Heart left ventricle (tissue), 16 donors: ENCODE results near the gene TMC3. TPM values are rescaled to one million over a fixed set of nuclear protein-coding genes. Genes with fewer than 3 reads are reported as not detected.
A peak's percentile ranks its signal among the peaks of the same experiment; 100 is the strongest.

Experiments used
- ATAC-seq, 4 donors: fragments of 200-7000 bp; cut with Tn5 transposase; one replicate each; pipeline ENCODE4 v1.9.1; 2020 to 2022; ENCODE audit warnings: moderate library complexity in 4 of 4, mild to moderate bottlenecking in 3 of 4, moderate number of reproducible peaks in 1 of 4
- DNase-seq, 5 donors: peaks; one replicate each; pipeline ENCODE4 v3.0.0-alpha.2; 2020
- H3K27ac ChIP-seq, 12 donors: fragments of 200-600 bp; sonication (generic) in 4 of 12; one replicate each; pipeline versions ENCODE4 v1.5.0 to v1.8.0; 2016 to 2022; ENCODE audit warnings: mild to moderate bottlenecking in 2 of 12
- H3K27me3 ChIP-seq, 9 donors: fragments of 200-600 bp; sonication (generic) in 2 of 9; one replicate each; pipeline versions ENCODE4 v1.5.1 to v1.8.0; 2016 to 2022; ENCODE audit warnings: mild to moderate bottlenecking in 3 of 9
- H3K36me3 ChIP-seq, 9 donors: fragments of 200-600 bp; sonication (generic) in 2 of 9; one replicate each; pipeline versions ENCODE4 v1.5.0 to v1.8.0; 2018 to 2022; ENCODE audit warnings: mild to moderate bottlenecking in 2 of 9
- H3K4me1 ChIP-seq, 12 donors: fragments of 200-600 bp; sonication (generic) in 4 of 12; one replicate each; pipeline versions ENCODE4 v1.5.0 to v1.8.0; 2016 to 2022; ENCODE audit warnings: mild to moderate bottlenecking in 3 of 12
- H3K4me3 ChIP-seq, 12 donors: fragments of 200-600 bp; sonication (generic) in 4 of 12; one replicate each; pipeline versions ENCODE4 v1.5.0 to v1.8.0; 2017 to 2022; ENCODE audit warnings: mild to moderate bottlenecking in 9 of 12, moderate library complexity in 4 of 12
- H3K9me3 ChIP-seq, 12 donors: fragments of 200-600 bp; sonication (generic) in 4 of 12; one replicate each; pipeline versions ENCODE4 v1.5.0 to v1.8.0; 2016 to 2022; ENCODE audit warnings: mild to moderate bottlenecking in 1 of 12
- POLR2A ChIP-seq, 2 donors: fragments of 450-650 bp; IDR thresholded peaks; one replicate each; pipeline ENCODE4 v1.6.1; 2017; ENCODE audit warnings: antibody characterized with exemption in 2 of 2, mild to moderate bottlenecking in 2 of 2, moderate library complexity in 2 of 2
- WGBS, 4 donors: extraction: QIAGEN DNeasy Blood & Tissue Kit in 2 of 4; methylation state at CpG; one replicate each; pipeline versions ENCODE4 v1.1.5 to v1.1.7; 2013 to 2018; 5-methylcytosine and 5-hydroxymethylcytosine counted together
- intact Hi-C, 10 donors: fragments of 100-400 bp; cut with DNase I; formaldehyde crosslinking; loops; one replicate each; pipeline versions ENCODE4 v1.11.1 to v1.14.2; 2022
- polyA plus RNA-seq, 2 donors: library from polyadenylated mRNA; stranded (reverse); fragments of 200-250 nt; gene quantifications; one replicate each; pipeline ENCODE4 v1.2.3, GENCODE V29; 2013
- total RNA-seq, 9 donors: library from RNA; depleted of rRNA in 2 of 9; stranded (reverse); fragments of >200 nt in 2 of 9; fragmentation: NEBNext Ultra II Directional in 3 of 9; extraction: Animal tissue kit (Norgen Biotek cat#: 25700) in 3 of 9; gene quantifications; one replicate each; pipeline versions ENCODE4 v1.1.0 to v1.2.4, GENCODE V29; 2016 to 2023
- TF ChIP-seq, protein P1 (sequence below), 12 donors: fragments of 200-600 bp; sonication (generic) in 4 of 12; IDR thresholded peaks; one replicate each; pipeline versions ENCODE4 v1.5.0 to v1.8.0; 2018 to 2022; ENCODE audit warnings: antibody characterized with exemption in 12 of 12, mild to moderate bottlenecking in 5 of 12
- donor health status: ischemic (EF 13 %, LVEDD 7.1; RV severe dilation, severe dysfunction).
- donor health status: healthy with polysubstance abuse.
- donor health status: DM: no; HTN: yes; CAD: no.
- donor health status: DM: no; HTN: no; CAD: no.
- donor health status: ischemic (EF 25% LVEDD 6.9; RV normal size, moderate dysfunction).
- donor health status: ischemic (EF 25% LVEDD 5.7; RV mildly dilated, moderate dysfunction).
- donor health status: healthy.
- donor health status: DM: yes; HTN: yes; CAD: no.
- donor health status: ischemic (EF 35%, LVEDD 5.7; RV mildly dilated, moderate dysfunction).
- donor health status: nonischemic (EF 11% LVEDD 7.7; RV severe dilation, severe dysfunction).
- donor health status: DM: yes; HTN: yes; CAD: no.
- donor health status: PGD.
- donor health status: ischemic (EF 29% LVEDD 5.4; RV normal size, mild dysfunction).
- donor health status: nonischemic (EF 23%, LVEDD 6.1; RV moderate dilation, normal function).

Gene TMC3
- total and polyA plus RNA-seq, 11 donors, result 0.19 TPM; not detected in 10

DNA sequence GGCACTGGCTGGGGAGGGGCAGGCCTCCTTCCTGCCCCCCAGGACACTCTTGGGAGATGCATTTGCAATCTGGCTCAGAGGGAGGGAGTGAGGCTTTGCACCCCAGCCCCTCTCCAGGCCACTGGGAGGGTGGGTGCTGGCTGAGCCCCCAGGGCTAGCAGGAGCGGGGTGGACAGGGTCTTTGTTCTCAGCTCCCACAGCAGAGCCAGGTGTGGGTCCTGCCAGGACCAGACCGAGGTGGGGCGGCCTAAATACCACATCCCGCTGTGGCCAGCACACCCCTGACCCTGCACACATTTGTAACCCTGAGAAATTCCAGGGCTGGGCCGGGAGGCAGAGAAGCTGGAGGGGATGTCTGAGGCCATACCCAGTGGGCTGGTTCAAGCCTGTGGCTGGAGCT is 91.1 kb downstream of the TMC3 start:
- ATAC-seq (no peak), DNase-seq (no peak)
- Histone ChIP-seq H3K9me3 (peaks cover 0 to under 1% (median 0%) of the 10 kb centered on the region in 12 donors), H3K27me3 (peaks cover 0 to 3% (median 0%) of the 10 kb centered on the region in 9 donors), H3K27ac (no peak overlapping the region), H3K4me1 (peaks cover 0 to 35% (median 4%) of the 10 kb centered on the region in 12 donors), H3K4me3 (no peak overlapping the region), H3K36me3 (peaks cover 0 to 57% (median 0%) of the 10 kb centered on the region in 9 donors)
- WGBS, 4 donors, result 94 to 100% (median 98%) methylated on average over 2 to 5 of the region's 5 CpGs
- intact Hi-C loops, result no loop called here
- TF ChIP-seq, protein P1, sequence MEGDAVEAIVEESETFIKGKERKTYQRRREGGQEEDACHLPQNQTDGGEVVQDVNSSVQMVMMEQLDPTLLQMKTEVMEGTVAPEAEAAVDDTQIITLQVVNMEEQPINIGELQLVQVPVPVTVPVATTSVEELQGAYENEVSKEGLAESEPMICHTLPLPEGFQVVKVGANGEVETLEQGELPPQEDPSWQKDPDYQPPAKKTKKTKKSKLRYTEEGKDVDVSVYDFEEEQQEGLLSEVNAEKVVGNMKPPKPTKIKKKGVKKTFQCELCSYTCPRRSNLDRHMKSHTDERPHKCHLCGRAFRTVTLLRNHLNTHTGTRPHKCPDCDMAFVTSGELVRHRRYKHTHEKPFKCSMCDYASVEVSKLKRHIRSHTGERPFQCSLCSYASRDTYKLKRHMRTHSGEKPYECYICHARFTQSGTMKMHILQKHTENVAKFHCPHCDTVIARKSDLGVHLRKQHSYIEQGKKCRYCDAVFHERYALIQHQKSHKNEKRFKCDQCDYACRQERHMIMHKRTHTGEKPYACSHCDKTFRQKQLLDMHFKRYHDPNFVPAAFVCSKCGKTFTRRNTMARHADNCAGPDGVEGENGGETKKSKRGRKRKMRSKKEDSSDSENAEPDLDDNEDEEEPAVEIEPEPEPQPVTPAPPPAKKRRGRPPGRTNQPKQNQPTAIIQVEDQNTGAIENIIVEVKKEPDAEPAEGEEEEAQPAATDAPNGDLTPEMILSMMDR (IDR thresholded peaks at IDR 0.05), result no peak
- TF ChIP-seq POLR2A (IDR thresholded peaks at IDR 0.05), result no peak

DNA sequence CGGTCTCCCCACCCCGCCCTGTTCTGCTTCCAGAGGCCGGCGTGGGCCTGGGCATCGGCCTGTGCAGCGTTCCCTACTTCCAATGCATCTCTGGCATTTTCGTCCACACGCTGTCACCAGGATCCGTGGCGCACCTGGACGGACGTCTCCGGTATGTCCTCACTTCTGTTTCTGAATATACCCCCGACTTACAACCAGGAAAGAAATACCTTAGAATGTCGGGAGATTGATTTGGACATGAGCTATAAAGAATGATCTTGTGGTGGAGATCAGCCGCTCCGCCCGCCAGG is 91.5 kb downstream of the TMC3 start:
- H3K27ac ChIP-seq, result no peak overlapping the region
- ATAC-seq (no peak), DNase-seq (no peak)
- peaks cover 0 to 54% (median 0%) of the 10 kb centered on the region in 9 donors for H3K36me3 ChIP-seq
- H3K4me1 ChIP-seq, result peaks cover 0 to 35% (median 4%) of the 10 kb centered on the region in 12 donors
- intact Hi-C loops, result no loop called here
- peaks cover 0 to 3% (median 0%) of the 10 kb centered on the region in 9 donors for H3K27me3 ChIP-seq
- TF ChIP-seq POLR2A (IDR thresholded peaks at IDR 0.05), result no peak
- TF ChIP-seq, protein P1 (IDR thresholded peaks at IDR 0.05), result no peak
- H3K9me3 ChIP-seq, result peaks cover 0 to 4% (median under 1%) of the 10 kb centered on the region in 12 donors
- WGBS, 4 donors, result 95 to 97% (median 95%) methylated on average over 18 of the region's 18 CpGs
- H3K4me3 ChIP-seq, result no peak overlapping the region

DNA sequence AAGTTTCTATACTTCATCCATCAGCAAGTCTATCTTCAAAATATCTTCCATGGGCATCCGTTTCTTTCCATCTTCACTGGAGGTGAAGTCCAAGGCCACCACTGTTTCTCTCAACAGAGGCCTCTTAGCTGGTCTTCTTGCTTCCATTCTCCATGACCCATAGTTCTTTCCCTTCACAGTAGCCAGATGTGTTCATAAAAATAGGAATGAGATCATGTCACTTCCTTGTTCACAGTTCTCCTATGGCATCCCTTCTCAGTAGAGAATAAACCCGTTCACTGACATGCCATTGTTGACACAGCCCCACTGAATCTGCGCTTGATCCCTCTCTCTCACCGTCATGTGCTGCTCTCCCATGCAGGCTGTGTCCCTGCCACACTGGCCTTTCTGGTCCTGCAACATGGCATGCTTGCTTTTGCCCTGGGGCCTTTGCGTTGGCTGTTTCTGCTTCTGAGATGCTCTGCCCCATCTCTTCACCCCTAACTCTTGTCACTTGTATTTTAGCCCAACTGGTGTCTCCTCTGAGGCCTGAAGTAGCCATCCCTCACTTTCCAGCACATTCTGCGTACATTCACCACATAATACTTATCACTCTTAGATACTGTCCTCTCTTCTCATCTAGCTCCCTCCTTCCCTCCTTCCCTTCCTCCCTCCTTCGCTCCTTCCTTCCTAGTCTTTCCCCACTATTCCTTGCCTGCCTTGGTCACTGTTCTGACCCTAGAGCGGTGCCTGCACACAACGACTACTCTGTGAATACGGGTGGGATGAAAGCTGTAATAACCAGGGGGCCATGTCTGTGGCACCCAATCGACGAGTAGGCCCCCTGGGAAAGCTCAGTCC is 92.0 kb downstream of the TMC3 start:
- Histone ChIP-seq H3K4me1 (peaks cover 0 to 33% (median 4%) of the 10 kb centered on the region in 12 donors), H3K36me3 (peaks cover 0 to 51% (median 0%) of the 10 kb centered on the region in 9 donors), H3K4me3 (no peak overlapping the region), H3K27ac (no peak overlapping the region), H3K27me3 (peaks cover 0 to 3% (median 0%) of the 10 kb centered on the region in 9 donors), H3K9me3 (peaks cover 0 to 9% (median 5%) of the 10 kb centered on the region in 12 donors)
- peak in 1 of 4 donors; percentile 50 for ATAC-seq
- DNase-seq, result no peak
- 92 to 94% (median 92%) methylated on average over 12 of the region's 12 CpGs for WGBS, 4 donors
- intact Hi-C loops, result no loop called here
- TF ChIP-seq POLR2A (IDR thresholded peaks at IDR 0.05), result no peak
- TF ChIP-seq, protein P1 (IDR thresholded peaks at IDR 0.05), result no peak

DNA sequence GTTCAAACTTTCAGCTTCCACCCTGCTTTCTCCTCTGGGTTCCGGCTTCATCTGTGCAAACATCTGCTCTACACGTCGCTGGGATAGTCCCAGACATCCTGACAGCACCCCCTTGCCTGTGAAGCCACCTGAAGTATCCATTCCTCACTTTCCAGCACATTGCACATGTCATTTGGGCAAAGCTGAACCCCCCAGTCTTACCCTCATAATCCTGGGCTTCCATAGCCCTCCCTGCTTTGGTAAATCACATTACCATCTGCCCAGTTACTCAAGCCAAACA is 92.6 kb downstream of the TMC3 start:
- peaks cover 0 to 45% (median 0%) of the 10 kb centered on the region in 9 donors for H3K36me3 ChIP-seq
- peaks cover 0 to 27% (median 4%) of the 10 kb centered on the region in 12 donors for H3K4me1 ChIP-seq
- ATAC-seq (no peak), DNase-seq (no peak)
- 93 to 100% (median 95%) methylated on average over 3 of the region's 3 CpGs for WGBS, 4 donors
- peaks cover 0 to 3% (median 0%) of the 10 kb centered on the region in 9 donors for H3K27me3 ChIP-seq
- no peak overlapping the region for H3K27ac ChIP-seq
- H3K9me3 ChIP-seq, result peaks cover 0 to 15% (median 8%) of the 10 kb centered on the region in 12 donors
- no peak for TF ChIP-seq POLR2A (IDR thresholded peaks at IDR 0.05)
- TF ChIP-seq, protein P1 (IDR thresholded peaks at IDR 0.05), result no peak
- H3K4me3 ChIP-seq, result no peak overlapping the region
- intact Hi-C loops, result no loop called here

Other genes with a start within 250 kb of the TMC3 start
- 1 to 10 TPM in 3 of 9 donors, under 1 TPM in 5, not detected in 1; 0.22 to 2.0 (median 0.81) TPM for gene CFAP161, start 239.9 kb downstream of the TMC3 start, total RNA-seq
- under 1 TPM in 1 of 2 donors, not detected in 1; 0.30 TPM for gene CFAP161, start 239.9 kb downstream of the TMC3 start, polyA plus RNA-seq
- gene IL16, start 177.3 kb downstream of the TMC3 start, total RNA-seq, result 10 to 100 TPM in 2 of 9 donors, 1 to 10 TPM in 7; 1.2 to 21.6 (median 3.9) TPM
- gene IL16, start 177.3 kb downstream of the TMC3 start, polyA plus RNA-seq, result 1 to 10 TPM; 2.5 to 2.8 TPM
- gene STARD5, start 50.1 kb downstream of the TMC3 start, total RNA-seq, result 1 to 10 TPM in 7 of 9 donors, under 1 TPM in 2; 0.49 to 3.0 (median 1.4) TPM
- 1 to 10 TPM; 1.4 to 3.7 TPM for gene STARD5, start 50.1 kb downstream of the TMC3 start, polyA plus RNA-seq